Measurements from ENCODE around the gene SPATA2L.

SPATA2L gene

DNA sequence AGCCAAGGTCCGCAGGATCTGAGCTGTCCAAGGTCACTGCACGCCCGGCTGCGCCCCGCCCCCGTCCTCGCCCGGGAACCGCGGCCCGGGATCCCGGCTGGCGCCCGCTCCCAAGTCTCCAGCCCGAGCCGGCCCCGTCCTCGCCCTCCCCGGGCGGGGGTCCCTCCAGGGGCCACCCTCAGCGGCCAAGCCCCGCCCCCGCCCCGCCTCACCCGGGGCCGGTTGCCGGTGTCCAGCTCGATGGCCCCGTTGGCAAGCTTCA lies 19.0 kb upstream of the SPATA2L start:
- peaks cover 34% of the 10 kb centered on the region for H3K36me3 ChIP-seq
- peak overlapping the region; percentile 86 to 96 for H3K4me3 ChIP-seq (ENCODE audit: low read depth in 1 of 2, low read length in 1 of 2)
- TF ChIP-seq, protein P1, sequence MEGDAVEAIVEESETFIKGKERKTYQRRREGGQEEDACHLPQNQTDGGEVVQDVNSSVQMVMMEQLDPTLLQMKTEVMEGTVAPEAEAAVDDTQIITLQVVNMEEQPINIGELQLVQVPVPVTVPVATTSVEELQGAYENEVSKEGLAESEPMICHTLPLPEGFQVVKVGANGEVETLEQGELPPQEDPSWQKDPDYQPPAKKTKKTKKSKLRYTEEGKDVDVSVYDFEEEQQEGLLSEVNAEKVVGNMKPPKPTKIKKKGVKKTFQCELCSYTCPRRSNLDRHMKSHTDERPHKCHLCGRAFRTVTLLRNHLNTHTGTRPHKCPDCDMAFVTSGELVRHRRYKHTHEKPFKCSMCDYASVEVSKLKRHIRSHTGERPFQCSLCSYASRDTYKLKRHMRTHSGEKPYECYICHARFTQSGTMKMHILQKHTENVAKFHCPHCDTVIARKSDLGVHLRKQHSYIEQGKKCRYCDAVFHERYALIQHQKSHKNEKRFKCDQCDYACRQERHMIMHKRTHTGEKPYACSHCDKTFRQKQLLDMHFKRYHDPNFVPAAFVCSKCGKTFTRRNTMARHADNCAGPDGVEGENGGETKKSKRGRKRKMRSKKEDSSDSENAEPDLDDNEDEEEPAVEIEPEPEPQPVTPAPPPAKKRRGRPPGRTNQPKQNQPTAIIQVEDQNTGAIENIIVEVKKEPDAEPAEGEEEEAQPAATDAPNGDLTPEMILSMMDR (IDR thresholded peaks at IDR 0.05) = no peak
- no peaks in the 10 kb centered on the region for H3K27me3 ChIP-seq
- H3K27ac ChIP-seq = peak overlapping the region; percentile 100
- peaks cover 55 to 63% of the 10 kb centered on the region in 2 experiments for H3K4me1 ChIP-seq (ENCODE audit: control insufficient read depth in 1 of 2, insufficient read depth in 1 of 2, low read depth in 1 of 2, low read length in 1 of 2)
- H3K9me3 ChIP-seq = no peaks in the 10 kb centered on the region

DNA sequence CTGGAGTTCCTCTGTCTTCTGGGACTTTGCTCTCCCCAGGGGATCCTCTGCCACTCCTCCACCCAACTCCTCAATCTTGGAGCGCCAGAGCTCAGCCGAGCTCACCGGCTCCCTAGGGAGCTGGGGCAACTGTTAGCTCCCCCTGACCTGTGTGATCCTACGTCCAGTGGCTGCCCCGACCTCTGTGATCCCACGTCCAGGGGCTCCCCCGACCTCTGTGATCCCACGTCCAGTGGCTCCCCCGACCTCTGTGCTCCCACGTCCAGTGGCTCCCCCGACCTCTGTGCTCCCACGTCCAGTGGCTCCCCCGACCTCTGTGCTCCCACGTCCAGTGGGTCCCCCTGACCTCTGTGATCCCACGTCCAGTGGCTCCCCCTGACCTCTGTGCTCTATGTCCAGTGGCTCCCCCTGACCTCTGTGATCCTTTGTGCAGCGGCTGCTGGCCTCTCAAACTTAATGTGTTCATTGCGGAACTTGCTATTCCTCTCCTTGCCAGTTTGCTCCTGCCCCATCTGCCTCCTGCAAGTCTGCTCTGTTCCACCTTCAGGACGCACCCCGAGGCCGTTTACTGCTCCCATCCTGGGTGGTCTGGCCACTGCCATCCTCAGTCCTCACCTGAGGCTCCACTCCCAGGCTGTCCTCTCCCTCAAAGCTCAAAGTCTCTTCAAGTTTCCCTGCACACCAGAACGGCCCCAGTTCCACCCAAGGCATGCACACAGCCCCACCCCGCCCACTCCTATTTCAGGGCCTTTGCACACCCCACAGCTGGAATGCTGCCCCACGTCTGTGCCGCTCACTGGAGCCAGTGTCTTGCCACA lies 16.4 kb upstream of the SPATA2L start:
- Histone ChIP-seq H3K4me3 (ENCODE audit: low read depth in 1 of 2, low read length in 1 of 2) (peak overlapping the region in 1 of 2 experiments; percentile 96), H3K9me3 (no peaks in the 10 kb centered on the region), H3K27me3 (peaks cover 6% of the 10 kb centered on the region), H3K27ac (peak overlapping the region; percentile 100), H3K36me3 (peaks cover 8% of the 10 kb centered on the region), H3K4me1 (ENCODE audit: control insufficient read depth in 1 of 2, insufficient read depth in 1 of 2, low read depth in 1 of 2, low read length in 1 of 2) (peaks cover 36 to 37% of the 10 kb centered on the region in 2 experiments)
- TF ChIP-seq, protein P1 (IDR thresholded peaks at IDR 0.05) = no peak

DNA sequence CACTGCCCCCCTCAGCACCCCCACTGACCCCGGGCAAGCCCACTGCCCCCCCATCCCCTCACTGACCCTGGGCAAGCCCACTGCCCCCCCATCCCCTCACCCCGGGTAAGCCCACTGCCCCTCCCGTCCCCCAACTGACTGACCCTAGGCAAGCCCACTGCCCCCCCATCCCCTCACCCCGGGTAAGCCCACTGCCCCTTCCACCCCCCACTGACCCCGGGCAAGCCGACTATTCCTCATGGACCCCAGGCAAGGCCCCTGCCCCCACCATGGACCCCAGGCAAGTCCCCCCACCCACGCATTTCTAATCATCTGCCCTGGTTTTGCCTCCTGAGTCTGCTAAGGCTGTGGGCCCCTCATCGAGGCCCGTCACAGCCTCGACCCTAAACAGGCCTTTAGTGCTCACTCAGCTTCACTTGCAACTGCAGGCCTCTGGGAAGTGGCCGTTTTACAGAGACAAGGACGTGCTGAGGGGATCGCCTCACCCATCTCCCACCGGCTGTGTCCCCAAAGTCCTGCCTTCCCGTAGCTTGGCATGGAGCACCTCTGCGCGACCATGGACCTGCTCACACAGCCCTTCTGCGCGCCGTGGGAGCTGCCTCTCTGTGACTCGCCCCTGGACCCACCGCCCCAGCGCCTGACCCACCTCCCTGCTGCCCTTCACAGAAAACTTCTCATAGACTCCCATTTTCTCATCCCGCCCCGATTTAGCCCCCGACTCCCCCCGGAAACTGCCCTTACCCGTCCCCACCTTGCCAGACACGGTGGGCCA lies 15.6 kb upstream of the SPATA2L start:
- H3K9me3 ChIP-seq = no peaks in the 10 kb centered on the region
- TF ChIP-seq, protein P1 (IDR thresholded peaks at IDR 0.05) = no peak
- H3K4me3 ChIP-seq (ENCODE audit: low read depth in 1 of 2, low read length in 1 of 2) = no peak overlapping the region
- H3K36me3 ChIP-seq = peaks cover 4% of the 10 kb centered on the region
- no peak overlapping the region for H3K27ac ChIP-seq
- peaks cover 14% of the 10 kb centered on the region for H3K27me3 ChIP-seq
- H3K4me1 ChIP-seq (ENCODE audit: control insufficient read depth in 1 of 2, insufficient read depth in 1 of 2, low read depth in 1 of 2, low read length in 1 of 2) = peaks cover 28 to 33% of the 10 kb centered on the region in 2 experiments

DNA sequence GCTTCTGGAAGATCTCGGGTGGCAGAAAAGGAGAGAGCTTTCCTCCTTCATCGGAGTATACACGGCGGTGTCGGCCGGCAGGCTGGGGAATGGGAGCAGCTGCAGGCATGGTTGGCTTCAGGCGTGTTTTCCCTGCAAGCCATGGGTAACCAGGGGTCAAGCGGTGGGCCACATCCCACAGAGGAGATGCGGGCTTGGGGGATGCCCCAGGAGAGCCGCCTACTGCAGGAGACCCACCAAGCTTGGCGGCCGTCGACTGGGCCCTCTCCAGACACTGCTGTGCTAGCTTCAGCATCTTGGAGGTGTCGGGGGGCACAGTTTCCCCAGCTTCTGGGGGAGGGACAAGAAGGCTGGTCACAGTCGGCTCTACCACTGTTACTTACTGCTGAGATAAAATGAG lies 15.0 kb upstream of the SPATA2L start:
- TF ChIP-seq, protein P1 (IDR thresholded peaks at IDR 0.05) = no peak
- Histone ChIP-seq H3K27me3 (peaks cover 20% of the 10 kb centered on the region), H3K4me3 (ENCODE audit: low read depth in 1 of 2, low read length in 1 of 2) (no peak overlapping the region), H3K9me3 (no peaks in the 10 kb centered on the region), H3K27ac (no peak overlapping the region), H3K36me3 (peaks cover 4% of the 10 kb centered on the region), H3K4me1 (ENCODE audit: control insufficient read depth in 1 of 2, insufficient read depth in 1 of 2, low read depth in 1 of 2, low read length in 1 of 2) (peaks cover 27 to 39% of the 10 kb centered on the region in 2 experiments)

DNA sequence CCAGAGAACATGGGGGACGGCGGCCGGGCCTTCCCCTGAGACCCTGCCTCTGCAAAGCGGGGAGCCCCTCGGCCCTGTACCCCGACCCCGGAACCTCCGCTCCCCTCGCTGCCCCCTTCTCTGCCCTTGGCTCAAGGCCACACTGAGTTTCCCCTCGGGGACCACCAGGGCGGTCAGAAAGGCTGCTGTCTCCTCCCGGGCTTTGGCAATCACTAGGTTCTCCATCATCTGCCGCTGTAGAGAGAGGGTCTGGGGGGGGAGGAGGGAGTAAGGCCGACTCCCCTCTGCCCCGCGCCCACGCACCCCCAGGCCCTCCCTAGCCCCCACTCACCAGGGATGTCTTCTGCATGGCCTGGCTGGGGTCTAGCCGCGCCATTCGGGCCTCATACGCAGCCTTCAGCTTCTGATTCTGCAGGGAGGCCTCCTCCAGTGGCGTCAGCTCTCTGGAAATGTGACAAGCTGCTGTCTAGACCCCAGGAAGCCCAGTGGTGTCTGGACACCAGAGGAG lies 10.8 kb upstream of the SPATA2L start:
- H3K27ac ChIP-seq = no peak overlapping the region
- H3K4me1 ChIP-seq (ENCODE audit: control insufficient read depth in 1 of 2, insufficient read depth in 1 of 2, low read depth in 1 of 2, low read length in 1 of 2) = peaks cover 0 to 13% of the 10 kb centered on the region in 2 experiments
- H3K27me3 ChIP-seq = peaks cover 22% of the 10 kb centered on the region
- H3K36me3 ChIP-seq = peaks cover 42% of the 10 kb centered on the region
- TF ChIP-seq, protein P1 (IDR thresholded peaks at IDR 0.05) = no peak
- H3K4me3 ChIP-seq (ENCODE audit: low read depth in 1 of 2, low read length in 1 of 2) = no peak overlapping the region
- H3K9me3 ChIP-seq = no peaks in the 10 kb centered on the region
